ENCODE results near the gene GRIN2C.
A peak's percentile ranks its signal among the peaks of the same experiment; 100 is the strongest.

GRIN2C gene

DNA sequence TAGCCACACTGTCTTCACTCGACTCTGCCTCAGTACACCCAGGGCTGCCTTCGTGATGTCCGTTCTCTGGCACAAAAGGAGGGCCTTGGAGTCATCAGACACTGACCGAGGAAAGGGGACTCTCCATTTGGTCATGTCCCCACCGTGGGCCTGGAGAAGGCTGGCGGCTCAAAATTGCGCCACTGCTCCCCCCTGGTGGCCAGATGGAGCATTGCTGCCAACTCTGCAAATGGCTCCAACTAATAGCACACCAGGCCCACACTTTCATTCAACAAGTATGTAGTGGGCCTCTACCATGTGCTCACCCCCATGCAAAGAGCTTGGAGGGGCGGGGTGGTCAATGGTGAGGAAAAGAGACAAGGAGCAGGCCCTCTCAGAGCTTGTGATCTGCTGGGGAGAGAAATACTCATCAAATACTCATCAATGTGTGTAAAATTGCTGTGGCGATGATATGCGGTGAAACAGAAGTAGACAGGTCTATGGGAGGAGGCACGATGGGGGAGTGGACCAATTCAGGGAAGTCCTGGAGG, 5.2 kb upstream of the GRIN2C start:
- peak; percentile 53 to 59 for DNase-seq (ENCODE audit: low read depth in 1 of 2, low spot score in 1 of 2)

DNA sequence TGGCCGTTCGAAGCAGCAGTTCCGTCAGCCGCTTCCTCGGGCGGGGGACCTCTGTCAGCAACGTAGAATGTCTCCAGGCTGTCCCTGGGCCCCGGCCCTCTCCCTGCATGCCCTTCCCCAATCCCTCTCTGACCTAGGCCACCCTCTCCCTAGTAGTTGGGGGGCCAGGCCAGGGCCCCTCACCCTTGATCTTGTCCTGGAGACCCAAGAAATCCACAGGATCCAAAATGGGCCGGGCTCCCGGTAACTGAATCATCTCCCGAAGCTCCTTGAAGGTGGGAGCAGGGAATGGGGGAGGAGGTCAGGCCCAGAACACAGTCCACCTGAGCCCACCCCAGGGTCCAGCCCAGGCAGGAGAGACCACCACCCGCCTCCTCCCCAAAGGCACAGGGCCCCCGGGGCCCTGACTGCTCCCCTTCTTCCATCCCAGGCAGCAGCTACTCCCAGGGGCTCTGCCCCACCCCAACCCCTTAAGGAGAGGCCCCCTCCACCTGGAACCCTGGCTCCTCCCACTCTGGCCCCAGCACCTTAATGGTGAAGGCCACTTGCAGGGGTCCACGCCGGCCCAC, 4.7 kb upstream of the GRIN2C start:
- DNase-seq (ENCODE audit: low read depth in 1 of 2, low spot score in 1 of 2), result no peak

DNA sequence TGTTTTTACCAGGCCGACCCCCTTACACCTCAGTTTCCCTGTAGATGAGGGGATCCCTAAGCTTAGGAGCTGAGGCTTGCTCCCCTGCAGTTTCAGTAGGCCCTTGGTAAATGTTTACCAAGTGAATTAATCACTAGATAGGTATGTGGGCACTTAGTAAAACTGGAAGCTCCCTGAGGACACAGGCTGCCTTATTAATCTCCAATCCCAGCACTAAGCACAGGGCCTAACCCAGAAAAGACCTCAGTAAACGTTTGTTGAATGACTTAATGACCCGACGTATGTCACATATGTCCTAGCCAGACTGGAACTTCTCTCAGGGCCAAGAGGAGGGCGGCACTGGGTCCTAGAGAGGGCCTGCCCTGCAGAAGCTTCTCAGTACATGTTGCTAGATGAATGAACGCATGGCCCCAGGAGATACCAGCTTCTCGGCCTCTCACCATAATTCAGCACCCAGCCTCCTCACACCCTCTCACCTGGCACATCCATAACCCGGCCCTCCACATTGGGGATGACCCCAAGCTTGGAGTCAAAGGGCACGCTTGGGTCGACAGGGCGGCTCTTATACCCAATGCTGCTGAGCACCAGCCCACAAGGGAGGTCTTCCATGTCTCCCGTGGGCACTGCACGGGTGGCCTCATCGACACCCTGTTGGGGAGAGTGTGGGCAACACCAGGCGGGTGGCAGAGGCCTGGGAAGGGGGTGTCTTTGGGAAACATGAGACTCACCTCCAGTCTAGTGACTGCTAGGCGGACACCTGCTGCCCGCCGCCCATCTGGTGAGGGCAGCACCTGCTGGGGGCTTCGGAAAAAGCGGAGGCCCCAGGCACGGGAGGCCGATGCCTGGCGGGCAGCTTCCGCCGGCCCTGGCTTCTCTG, 4.0 kb upstream of the GRIN2C start:
- DNase-seq (ENCODE audit: low read depth in 1 of 2, low spot score in 1 of 2), result no peak

DNA sequence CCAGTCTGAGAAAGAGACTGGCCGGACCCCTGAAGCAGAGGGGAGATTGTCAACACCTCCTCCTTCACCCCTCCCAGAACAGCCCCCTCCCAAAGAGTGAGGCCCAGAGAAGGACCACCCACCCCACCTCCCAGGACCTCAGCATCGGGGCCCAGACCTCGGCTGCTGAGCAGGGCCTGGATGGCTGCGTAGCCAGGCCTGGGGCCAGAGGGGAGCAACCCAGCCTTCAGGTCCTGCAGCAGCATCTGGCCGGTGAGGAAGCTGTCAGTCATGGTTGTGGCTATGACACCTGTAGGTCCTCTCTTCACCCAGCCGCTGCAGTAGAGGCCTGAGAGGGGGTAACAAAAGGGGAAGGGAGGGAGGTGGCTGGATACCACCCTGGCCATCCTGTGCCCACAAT, 3.2 kb upstream of the GRIN2C start:
- no peak for DNase-seq (ENCODE audit: low read depth in 1 of 2, low spot score in 1 of 2)

DNA sequence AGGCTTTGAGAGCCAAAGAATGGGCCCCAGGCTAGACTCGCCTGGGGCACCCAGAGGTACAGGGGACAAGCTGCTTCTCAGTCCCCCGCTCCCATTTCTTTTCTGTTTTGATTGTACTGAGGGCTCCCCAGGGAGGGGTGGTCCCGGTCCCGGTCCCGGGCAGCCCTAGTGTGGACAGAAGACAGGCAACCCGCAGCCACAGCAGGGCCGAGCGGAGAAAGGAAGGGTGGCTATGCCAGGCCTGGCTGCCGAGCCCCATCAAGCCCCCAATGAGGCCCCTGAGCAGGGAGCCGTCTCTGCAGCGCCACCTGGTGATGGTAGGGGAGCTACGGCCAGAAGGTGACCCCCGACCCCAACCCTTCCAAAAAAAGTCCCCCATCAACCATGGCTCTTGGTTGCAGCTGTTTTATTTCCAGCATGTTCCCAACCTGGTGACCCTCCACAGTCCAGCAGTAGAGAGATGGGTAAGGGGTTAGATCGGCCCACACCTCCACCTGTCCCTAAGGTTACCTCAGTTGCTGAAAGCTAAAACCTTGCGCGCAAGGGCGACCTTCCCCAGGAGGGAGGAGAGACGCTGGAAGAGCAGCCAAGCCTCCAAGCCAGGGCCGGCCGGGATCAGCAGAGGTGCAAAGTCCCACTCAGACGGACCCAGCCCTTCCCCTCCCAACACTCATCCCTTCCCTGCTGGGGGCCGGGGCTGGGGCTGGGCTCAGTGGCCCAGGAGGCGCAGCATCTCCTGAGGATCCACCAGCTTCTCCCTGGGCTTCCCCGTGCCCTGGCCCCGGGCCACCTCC, 2.6 kb upstream of the GRIN2C start:
- peak; percentile 37 to 52 for DNase-seq (ENCODE audit: low read depth in 1 of 2, low spot score in 1 of 2)

DNA sequence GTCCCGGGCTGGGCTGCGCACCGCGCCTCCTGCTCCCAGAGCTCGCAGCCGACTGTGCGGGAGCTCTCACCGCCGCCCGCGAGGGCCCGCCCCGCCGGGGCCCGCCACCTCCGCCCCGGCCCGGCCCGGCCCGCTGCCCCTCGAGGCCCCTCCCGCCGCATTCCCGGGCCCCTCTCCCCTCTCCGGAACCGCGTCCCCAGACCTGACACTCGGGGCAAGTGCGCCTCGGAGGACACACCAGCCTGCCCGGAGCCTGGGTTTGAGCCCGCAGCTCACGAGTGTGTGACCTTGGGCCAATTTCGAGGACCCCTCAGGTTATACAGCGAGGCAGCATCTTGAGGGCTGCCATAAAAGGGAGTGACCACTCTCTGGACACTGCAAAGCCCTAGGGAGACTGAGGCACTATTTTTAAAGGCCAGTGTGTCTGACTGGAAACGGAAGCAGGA, 2.0 kb upstream of the GRIN2C start:
- no peak for DNase-seq (ENCODE audit: low read depth in 1 of 2, low spot score in 1 of 2)

DNA sequence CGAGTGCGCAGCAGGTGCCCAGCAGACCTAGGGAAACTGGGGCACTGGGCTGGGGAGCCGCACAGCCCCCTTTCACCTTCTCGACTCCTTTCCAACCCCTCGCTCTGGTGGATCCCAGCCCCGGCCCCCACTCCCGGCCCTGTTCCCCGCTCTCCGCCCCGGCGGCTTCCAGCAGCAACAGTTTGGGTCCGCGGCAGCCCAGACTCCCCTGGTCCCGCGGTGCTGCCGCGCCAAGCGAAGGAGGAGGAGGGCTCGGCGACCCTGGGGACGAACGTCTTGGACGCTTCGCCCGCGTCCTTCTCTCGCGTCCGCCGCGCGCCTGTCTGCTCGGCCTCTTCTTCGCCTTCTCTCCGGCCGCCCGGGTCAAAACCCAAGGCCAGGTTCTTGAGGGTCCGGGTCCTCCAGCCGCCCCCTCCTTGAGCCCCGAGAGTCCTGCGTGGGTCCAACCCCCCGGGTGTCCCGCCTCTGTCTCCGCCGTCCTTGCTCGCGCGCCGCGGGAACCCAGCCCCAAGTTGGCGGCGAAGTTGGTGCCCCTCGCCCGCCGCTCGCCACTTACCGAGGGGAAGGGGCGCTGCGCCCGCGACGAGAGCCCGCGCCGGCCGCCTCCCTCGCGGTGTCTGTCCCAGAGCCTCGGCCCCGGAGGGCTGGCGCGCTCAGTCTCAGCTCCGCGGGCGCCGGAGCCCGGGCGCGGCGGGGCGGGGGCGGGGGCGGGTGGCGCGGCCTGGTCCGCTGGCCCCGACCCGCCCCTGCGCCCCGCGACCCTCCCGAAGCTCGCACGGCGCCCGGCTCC, 1.4 kb upstream of the GRIN2C start:
- DNase-seq (ENCODE audit: low read depth in 1 of 2, low spot score in 1 of 2), result no peak

DNA sequence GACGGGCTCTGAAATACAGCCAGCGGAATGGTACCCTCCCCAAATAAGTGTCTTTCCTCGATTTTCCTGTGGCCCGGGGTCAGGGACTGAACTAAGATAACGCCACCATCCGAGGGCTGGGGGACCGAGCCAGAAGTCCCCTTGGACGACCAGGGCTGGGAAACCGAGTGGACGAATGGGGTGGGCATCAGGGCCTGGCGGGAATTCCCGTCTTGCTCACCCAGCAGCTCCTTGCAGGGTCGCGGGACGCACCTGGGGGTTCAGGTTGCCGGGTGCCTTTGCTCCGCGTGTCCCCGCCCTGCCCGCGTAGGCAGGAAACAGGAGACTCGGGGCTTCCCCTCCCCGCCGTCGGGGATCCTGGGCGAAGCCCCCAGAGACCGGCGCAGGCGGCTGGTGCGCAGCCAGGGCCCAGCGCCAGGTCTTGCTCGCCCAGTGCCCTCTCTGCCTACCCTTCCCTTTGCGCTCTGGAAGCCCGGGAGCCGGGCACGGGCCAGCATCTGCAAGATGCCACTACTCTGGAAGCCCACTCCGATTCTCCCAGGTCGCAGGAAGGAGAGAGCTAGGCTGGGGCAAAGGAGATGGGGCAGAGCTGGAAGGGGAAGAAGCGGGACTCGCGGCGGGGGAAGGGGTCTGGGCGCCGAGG, 665 bp upstream of the GRIN2C start:
- DNase-seq (ENCODE audit: low read depth in 1 of 2, low spot score in 1 of 2), result no peak

DNA sequence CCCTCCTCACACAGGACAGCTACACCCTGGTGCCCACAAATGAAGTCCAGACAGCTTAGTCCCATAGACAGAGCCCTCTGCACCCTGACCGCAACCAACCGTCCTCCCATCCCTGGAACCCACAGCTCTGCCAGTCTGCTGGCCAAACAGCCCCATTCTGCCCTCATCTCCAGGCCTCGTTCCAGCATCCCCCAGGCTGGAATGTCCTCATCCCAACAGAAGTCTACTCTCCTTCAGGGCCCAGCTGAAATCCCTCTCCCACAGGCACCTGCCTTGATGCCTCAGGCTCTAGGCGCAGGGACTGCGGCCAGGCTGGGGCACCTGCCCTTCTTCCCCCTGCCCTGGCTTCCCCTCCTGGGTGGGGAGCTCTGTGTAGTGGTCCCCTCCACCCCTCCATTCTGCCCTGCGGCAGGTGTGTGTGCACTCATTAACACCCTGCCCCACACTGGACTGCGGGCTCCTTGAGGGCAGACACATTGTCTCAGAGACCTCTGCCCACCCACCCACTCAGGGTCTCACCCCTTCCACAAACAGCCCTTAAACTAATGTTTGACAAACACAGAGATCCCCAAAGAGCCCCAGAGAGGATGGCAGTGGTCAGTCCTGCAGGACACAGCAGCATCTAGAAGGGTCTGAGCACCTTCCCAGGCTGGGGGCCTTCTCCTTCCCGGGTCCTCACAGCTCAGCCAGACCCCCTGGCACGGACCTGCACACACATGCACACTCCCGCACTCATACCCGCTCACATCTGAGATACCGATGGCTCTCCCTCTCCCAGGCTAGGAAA, 820 bp downstream of the GRIN2C start:
- DNase-seq (ENCODE audit: low read depth in 1 of 2, low spot score in 1 of 2), result no peak

DNA sequence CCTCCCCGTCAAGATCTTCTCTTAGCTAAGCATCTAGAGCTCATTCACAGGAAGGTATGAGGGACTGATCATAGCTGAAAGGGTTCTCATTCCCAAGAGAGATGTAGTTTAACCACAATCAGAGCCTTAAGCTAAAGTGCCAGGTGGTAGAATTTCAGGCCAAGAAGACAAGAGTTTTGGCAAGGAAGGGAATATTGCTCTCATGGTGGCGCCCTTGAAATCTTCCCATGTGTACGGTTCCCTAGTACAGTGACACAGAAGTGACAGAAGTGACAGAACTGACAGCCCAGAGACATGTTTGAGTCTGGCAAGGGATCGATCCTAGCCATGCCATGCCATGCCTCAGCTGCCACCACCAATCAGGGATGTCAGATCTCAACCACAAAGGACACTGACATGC, 2.5 kb downstream of the GRIN2C start:
- no peak for DNase-seq (ENCODE audit: low read depth in 1 of 2, low spot score in 1 of 2)

DNA sequence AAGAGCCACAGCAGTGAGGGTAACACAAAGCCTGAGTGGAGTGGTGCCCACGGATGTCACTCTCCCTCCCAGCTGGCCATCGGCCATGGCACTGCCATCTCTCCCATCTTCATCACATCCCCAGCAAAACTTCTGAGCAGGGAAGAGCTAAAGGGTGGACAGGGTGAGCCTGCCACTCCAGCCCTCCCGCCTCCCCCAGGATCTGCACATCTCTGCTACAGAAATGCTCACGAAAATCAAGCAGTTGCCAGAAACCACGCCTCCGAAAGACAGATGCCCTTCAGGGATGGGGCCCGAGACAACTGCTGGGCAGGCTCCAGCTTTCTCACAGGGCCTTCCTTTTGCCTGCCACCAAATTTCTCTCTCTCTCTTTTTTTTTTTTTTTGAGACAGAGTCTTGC, 3.6 kb downstream of the GRIN2C start:
- no peak for DNase-seq (ENCODE audit: low read depth in 1 of 2, low spot score in 1 of 2)

DNA sequence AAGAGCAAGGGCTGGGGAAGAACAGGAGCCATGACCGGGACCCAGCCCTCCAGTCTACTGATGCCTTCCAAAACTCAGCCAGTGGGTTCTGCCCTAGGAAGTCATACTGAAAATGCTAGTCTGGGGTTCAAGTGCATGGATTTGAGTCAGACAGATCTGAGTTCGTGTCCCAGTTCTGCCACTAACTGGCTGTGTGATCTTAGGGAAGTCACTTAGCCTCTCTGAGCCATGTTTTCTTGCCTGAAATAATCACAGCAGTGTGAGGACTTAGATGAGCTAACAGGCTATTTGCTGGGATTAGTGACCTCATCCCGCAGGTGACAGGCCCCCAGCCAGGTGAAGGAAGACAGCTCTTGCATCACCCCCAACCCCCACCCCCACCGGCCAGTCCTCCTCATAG, 4.4 kb downstream of the GRIN2C start:
- DNase-seq (ENCODE audit: low read depth in 1 of 2, low spot score in 1 of 2), result no peak

DNA sequence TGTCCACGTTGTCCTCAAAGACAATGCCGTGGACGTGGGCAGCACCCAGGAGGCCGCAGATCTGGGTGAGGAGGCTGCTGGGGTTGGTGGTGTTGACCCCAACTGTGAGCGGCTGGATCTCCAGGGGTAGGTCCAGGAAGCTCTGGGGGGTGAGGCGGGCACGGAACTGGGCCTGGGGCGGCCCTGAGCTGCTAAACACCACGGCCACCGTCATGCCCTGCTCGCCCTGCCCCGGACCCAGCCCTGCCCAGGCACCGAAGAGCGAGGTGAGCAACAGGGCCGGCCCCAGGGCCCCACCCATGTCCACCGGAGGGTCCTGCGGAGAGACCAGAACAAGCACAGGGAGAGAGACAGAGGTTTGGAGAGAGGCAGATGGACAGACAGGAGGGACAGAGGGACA, 4.9 kb downstream of the GRIN2C start:
- no peak for DNase-seq (ENCODE audit: low read depth in 1 of 2, low spot score in 1 of 2)

DNA sequence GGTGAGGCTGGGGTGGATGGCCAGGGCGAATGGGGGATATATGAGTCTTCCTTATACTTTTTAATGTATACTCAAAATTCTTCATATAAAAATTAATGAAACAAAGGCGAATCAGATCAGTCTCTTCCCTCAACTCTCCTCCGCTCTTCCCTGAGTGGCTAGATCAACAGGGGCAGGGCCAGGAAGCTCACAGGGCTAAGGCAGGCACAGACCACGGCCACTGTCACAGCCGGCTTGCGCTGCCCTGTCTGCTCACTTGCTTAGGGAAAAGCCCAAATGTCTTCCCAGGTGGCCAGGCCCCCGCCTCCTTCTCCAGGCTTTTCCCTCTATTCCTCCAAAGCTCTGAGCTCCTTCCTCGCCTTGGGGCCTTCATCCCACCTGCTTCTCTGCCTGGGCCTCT, 6.0 kb downstream of the GRIN2C start:
- DNase-seq (ENCODE audit: low read depth in 1 of 2, low spot score in 1 of 2), result no peak

DNA sequence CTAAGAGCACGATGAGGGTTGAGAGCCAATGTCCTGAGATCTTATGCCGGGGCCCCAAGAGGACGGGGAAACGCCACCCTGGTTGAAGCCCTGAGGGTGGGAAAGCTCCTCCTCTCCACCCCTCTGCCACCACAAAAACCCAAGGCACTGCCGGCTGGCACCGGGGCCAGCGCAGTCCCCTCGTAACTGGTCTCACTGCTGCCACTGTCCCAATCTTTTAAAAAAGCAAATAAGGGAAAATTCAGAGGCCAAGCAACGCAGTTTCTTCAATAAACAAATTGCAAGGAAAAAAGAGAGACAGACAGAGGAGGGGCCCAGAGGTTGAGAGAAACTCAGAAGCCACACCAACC, 6.7 kb downstream of the GRIN2C start:
- DNase-seq (ENCODE audit: low read depth in 1 of 2, low spot score in 1 of 2), result no peak

DNA sequence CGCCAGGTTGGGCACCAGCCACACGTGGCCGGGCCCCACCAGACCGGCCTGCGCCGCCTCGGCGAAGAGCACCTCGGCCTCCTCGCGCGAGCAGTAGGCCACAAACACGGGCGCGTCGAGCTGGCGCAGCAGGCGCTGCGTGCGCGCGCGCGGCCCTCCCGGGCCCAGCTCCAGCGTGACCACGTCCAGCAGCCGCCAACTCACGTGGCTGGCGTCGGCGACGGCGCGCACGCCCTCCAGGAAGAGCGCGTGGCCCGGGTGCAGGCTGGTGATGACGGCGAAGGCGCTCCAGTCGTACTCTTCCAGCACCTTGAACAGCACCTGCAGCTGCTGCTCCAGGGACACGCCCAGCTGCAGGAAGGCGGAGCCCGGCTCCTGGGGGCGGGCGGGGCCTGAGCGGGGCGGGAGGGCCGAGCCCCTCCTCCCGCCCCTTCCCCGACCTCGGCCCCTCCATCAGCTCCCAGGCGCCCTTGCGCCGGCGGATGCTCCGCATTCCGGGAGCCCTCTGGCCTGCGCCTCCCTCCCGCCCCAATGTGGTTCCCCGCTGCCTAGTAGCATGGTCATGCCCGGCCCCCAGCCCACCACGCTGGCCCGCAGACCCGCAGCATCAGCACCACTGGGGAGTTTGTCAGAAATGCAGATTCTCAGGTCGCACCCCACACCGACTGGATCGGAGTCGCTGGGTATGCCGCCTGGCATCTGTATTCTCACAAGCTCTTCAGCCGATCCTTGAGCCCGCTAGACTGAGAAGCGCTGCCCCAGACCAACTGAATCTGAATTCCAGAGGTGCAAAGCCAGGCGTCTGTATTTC, 7.2 kb downstream of the GRIN2C start:
- peak; percentile 21 to 47 for DNase-seq (ENCODE audit: low read depth in 1 of 2, low spot score in 1 of 2)

DNA sequence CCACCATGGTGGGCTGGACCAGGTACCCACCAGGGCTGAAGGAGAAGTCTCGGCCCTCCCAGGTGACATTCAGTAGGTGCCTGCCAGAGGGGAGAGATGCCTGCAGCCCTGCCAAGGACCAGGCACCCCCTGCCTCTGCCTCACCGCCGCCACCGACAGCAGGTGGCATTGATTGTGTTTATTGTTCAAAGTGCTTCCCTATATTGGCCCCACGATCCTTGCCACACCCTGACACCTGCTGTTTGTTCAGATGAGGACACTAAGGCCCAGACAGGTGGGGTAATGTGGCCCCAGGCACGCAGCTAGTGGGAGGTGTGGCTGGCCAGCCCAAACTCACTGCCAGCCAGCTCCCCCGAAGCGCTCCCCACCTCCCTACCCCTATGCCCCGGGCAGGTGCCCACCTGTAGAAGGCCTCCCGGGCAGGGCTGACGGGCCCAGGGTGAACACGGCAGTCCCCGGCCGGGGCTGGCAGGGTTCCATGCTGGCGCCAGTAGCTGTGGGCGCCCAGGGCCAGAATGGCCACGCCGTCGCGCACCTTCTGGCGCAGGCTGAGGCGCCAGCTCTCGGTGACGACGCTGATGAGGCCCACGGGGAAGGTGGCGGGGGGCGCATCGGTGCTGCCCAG, 8.0 kb downstream of the GRIN2C start:
- DNase-seq (ENCODE audit: low read depth in 1 of 2, low spot score in 1 of 2), result no peak

DNA sequence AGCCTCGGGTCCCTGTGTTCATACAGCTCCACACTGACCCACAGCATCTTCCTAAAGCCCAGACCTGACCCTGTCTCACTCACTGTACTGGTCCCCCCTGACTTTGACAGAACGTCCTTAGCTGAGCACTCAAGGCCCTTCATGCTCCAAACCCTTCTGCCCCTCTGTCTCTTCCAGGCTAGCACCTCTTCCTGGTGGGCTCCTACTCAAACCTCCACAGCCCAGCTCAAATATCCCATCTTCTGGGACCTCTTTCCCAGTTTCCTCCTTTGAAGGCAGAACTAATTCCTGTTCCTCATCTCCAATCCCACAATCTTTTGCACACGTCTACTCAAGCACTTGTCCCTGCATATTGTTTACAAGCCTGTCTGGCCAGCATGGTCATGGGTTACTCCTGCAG, 8.8 kb downstream of the GRIN2C start:
- no peak for DNase-seq (ENCODE audit: low read depth in 1 of 2, low spot score in 1 of 2)

DNA sequence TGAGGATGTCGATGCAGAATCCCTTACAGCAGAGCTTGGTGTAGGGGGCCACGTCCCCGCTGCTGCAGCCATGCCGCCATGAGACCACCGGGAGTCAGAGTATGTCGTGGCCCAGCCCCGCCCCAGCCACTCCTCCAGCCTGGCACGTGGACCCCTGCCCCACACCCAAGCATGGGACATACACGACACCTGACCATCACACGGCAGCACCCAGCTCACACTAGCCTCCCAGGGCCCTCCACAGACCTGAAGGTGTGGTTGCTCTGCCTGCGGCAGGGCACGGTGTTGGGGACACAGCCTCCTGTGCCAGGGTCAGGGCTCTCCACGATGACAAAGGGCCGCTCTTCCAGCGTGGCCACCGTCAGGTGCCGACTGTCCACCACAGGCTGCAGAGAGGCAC, 9.4 kb downstream of the GRIN2C start:
- DNase-seq (ENCODE audit: low read depth in 1 of 2, low spot score in 1 of 2), result no peak
